HG03280 (cell line): ENCODE results near the gene C4BPB.

Experiments
- ATAC-seq: cut with Tn5 transposase; IDR thresholded peaks from one replicate; pipeline ENCODE4 v1.9.1; 2021; ENCODE audit warnings: mild to moderate bottlenecking, moderate library complexity; ENCODE audit not compliant: unreplicated experiment

Gene C4BPB

GRCh38 chr1:207130252-207131036 is 41.8 kb downstream of the C4BPB start:
- no peak for ATAC-seq

GRCh38 chr1:207131163-207131562 is 42.5 kb downstream of the C4BPB start:
- ATAC-seq = no peak

- ATAC-seq = no peak
Observed at GRCh38 chr1:207134581-207134980, 45.9 kb downstream of the C4BPB start.

DNA sequence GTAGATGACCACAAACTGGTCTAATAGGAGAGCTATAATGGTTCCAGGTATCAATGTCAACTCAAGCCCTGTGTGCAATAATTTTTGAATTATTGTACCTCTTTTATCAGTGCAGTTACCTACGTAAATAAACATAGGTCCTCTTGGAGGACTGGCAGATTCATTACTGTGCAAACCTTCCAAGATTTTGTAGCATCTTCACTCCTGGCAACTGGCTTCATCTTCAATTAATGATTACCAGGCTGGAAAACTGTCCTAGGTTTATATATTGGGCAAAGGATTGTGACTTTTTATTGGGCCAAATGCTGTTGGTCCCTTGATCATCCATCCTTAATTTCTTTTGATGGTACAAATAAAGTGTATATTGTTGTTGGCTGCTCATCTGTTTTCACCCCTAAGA is 51.0 kb downstream of the C4BPB start:
- ATAC-seq = no peak

GRCh38 chr1:207140536-207140935 is 51.9 kb downstream of the C4BPB start:
- ATAC-seq = no peak

DNA sequence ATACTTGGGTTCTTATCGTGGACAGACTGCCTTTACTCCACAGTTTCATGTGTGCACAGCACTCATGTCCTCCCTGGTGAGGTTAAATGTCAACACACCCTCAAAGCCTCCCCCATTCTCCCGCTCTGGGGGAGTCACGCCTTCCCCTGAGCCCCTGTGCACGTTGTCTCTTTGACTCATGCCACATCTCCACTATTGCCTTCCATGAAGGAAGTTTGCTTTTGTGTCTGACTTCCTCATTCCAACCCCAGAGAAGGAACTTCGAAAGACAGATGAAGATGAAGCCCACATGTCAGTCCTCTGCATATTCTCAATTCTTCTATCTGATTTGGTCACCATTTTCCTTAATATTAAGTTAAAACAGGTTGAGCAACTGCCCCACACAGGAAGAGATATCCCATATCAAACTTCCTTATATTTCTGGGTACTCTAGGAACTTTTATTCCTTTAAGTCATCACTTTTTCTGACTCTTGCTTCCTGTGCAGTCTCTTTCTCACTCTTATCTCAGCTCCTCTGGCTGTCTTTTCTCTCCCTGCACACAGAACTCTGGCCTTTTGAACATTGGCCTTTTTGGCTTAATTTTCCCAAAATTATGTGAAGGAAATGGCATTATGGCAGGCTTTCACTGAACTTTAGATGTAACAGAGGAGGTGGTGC is 56.9 kb downstream of the C4BPB start:
- ATAC-seq = no peak
